Esophagus squamous epithelium (tissue), 4 donors: ENCODE results near the gene KLK11.

Experiments
- CTCF ChIP-seq, 6 experiments: fragments of 450-650 bp in 4 of 6; fragments of 200-600 bp in 2 of 6; sonication (generic) in 2 of 6; IDR thresholded peaks; one replicate each; pipeline ENCODE4 v1.5.1; 2016 to 2019; ENCODE audit warnings: antibody characterized with exemption in 6 of 6, mild to moderate bottlenecking in 4 of 6, moderate library complexity in 4 of 6
- POLR2A ChIP-seq, 4 donors: fragments of 450-650 bp; IDR thresholded peaks; one replicate each; pipeline ENCODE4 v1.6.1; 2017; ENCODE audit warnings: antibody characterized with exemption in 4 of 4, mild to moderate bottlenecking in 4 of 4, moderate library complexity in 3 of 4

GRCh38 chr19:51059715-51060114 is 33.3 kb upstream of the KLK11 start:
- TF ChIP-seq POLR2A (IDR thresholded peaks at IDR 0.05) (no peak), CTCF (IDR thresholded peaks at IDR 0.05) (no peak)
